Right lobe of liver (tissue), 4 donors: ENCODE data around the gene TCAP.

Experiments
- POLR2A ChIP-seq: fragments of 450-650 bp; IDR thresholded peaks from one replicate; pipeline ENCODE4 v1.6.1; 2017; ENCODE audit warnings: antibody characterized with exemption, mild to moderate bottlenecking
- TF ChIP-seq, protein P1 (sequence below), 4 donors: fragments of 200-600 bp in 3 of 4; fragments of 450-650 bp in 1 of 4; IDR thresholded peaks; one replicate each; pipeline versions ENCODE4 v1.5.1 to v1.8.0; 2016 to 2022; ENCODE audit warnings: antibody characterized with exemption in 4 of 4, mild to moderate bottlenecking in 2 of 4
- donor health status: DM: no; HTN: no; CAD: no.
- donor health status: DM: no; HTN: no; CAD: no.
- donor health status: DM: no; HTN: yes; CAD: no.

DNA sequence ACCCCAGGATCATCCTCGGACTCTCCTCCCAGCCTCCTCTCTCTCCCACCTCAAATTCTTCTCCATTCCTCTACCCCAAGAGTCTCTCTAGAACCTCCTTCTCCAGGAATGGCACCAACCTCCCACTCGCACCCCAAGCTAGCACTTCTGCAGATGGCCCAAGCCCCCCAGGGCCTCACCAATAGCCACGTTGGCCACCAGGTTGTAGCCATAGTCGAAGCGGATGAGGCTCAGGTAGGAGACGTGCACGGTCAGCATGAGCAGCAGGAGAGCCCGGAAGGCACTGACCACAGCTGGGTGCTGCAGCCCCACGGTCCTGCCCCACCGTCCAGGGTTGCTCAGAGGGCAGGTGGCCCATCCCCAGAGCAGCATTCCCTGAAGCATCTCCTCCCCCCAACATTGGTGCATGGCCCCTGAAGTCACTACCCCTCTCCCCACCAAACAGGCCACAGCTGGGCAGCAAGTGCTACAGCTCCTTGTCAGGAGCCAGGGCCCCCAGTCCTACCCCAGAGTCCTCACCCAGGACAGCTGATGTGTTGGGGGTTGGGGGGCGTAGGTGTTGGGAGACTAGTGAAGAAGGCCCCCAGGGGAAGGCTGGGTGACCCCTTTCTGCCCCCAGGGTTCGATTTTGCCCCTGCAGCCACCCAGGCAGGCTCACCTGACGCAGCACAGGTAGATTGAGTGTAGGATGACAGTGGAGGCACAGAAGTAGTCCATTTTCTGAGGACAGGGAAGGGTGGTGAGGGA lies 8.4 kb downstream of the TCAP start:
- TF ChIP-seq, protein P1, sequence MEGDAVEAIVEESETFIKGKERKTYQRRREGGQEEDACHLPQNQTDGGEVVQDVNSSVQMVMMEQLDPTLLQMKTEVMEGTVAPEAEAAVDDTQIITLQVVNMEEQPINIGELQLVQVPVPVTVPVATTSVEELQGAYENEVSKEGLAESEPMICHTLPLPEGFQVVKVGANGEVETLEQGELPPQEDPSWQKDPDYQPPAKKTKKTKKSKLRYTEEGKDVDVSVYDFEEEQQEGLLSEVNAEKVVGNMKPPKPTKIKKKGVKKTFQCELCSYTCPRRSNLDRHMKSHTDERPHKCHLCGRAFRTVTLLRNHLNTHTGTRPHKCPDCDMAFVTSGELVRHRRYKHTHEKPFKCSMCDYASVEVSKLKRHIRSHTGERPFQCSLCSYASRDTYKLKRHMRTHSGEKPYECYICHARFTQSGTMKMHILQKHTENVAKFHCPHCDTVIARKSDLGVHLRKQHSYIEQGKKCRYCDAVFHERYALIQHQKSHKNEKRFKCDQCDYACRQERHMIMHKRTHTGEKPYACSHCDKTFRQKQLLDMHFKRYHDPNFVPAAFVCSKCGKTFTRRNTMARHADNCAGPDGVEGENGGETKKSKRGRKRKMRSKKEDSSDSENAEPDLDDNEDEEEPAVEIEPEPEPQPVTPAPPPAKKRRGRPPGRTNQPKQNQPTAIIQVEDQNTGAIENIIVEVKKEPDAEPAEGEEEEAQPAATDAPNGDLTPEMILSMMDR (IDR thresholded peaks at IDR 0.05), result no peak
- TF ChIP-seq POLR2A, result no peak
